ENCODE results near the gene ISOC1. TPM values are rescaled to one million over a fixed set of nuclear protein-coding genes. Genes with fewer than 3 reads are reported as not detected.

ISOC1 gene
- total RNA-seq, 2 donors from 2014 or later, result 23.4 to 25.9 TPM

GRCh38 chr5:129114539-129115193 lies 20.1 kb downstream of the ISOC1 start:
- Histone ChIP-seq H3K36me3 (replicated peaks in 1 of 2; ENCODE audit: insufficient read depth in 1 of 2, low read depth in 2 of 2) (no peaks in the 10 kb centered on the region), H3K9me3 (no peaks in the 10 kb centered on the region), H3K27me3 (no peaks in the 10 kb centered on the region), H3K4me3 (no peak overlapping the region), H3K27ac (no peak overlapping the region), H3K4me1 (no peaks in the 10 kb centered on the region)
- intact Hi-C loops (cut with DNase I), result no loop called here
- WGBS, 2 donors, result 91 to 92% methylated on average over 10 of the region's 10 CpGs
- DNase-seq (no peak), ATAC-seq (no peak)
- TF ChIP-seq POLR2A (IDR thresholded peaks at IDR 0.05), result no peak
- TF ChIP-seq CTCF (IDR thresholded peaks at IDR 0.05), result no peak

- no peaks in the 10 kb centered on the region for H3K36me3 ChIP-seq (replicated peaks in 1 of 2; ENCODE audit: insufficient read depth in 1 of 2, low read depth in 2 of 2)
- H3K9me3 ChIP-seq, result no peaks in the 10 kb centered on the region
- no peak overlapping the region for H3K4me3 ChIP-seq
- intact Hi-C loops (cut with DNase I), result no loop called here
- DNase-seq, result no peak
- no peaks in the 10 kb centered on the region for H3K4me1 ChIP-seq
- TF ChIP-seq POLR2A (IDR thresholded peaks at IDR 0.05) (no peak), CTCF (IDR thresholded peaks at IDR 0.05) (no peak)
- WGBS, 2 donors, result 63 to 77% methylated on average over 2 of the region's 2 CpGs
- no peak overlapping the region for H3K27ac ChIP-seq
- no peaks in the 10 kb centered on the region for H3K27me3 ChIP-seq
- ATAC-seq, result no peak
Observed at GRCh38 chr5:129115680-129116079, 21.1 kb downstream of the ISOC1 start.

- WGBS, 2 donors, result 80 to 82% methylated on average over 3 of the region's 3 CpGs
- DNase-seq (no peak), ATAC-seq (no peak)
- TF ChIP-seq POLR2A (IDR thresholded peaks at IDR 0.05), result no peak
- no peak for TF ChIP-seq CTCF (IDR thresholded peaks at IDR 0.05)
- Histone ChIP-seq H3K27ac (no peak overlapping the region), H3K4me1 (no peaks in the 10 kb centered on the region), H3K9me3 (no peaks in the 10 kb centered on the region), H3K4me3 (no peak overlapping the region), H3K27me3 (no peaks in the 10 kb centered on the region), H3K36me3 (replicated peaks in 1 of 2; ENCODE audit: insufficient read depth in 1 of 2, low read depth in 2 of 2) (no peaks in the 10 kb centered on the region)
- intact Hi-C loops (cut with DNase I), result no loop called here
Observed at GRCh38 chr5:129116797-129117196, 22.2 kb downstream of the ISOC1 start.

GRCh38 chr5:129118405-129118804 lies 23.9 kb downstream of the ISOC1 start:
- Histone ChIP-seq H3K36me3 (replicated peaks in 1 of 2; ENCODE audit: insufficient read depth in 1 of 2, low read depth in 2 of 2) (no peaks in the 10 kb centered on the region), H3K9me3 (no peaks in the 10 kb centered on the region), H3K27ac (no peak overlapping the region), H3K4me1 (no peaks in the 10 kb centered on the region), H3K27me3 (no peaks in the 10 kb centered on the region), H3K4me3 (no peak overlapping the region)
- DNase-seq (no peak), ATAC-seq (no peak)
- TF ChIP-seq CTCF (IDR thresholded peaks at IDR 0.05) (no peak), POLR2A (IDR thresholded peaks at IDR 0.05) (no peak)
- intact Hi-C loops (cut with DNase I), result no loop called here

GRCh38 chr5:129118826-129119225 lies 24.3 kb downstream of the ISOC1 start:
- no peaks in the 10 kb centered on the region for H3K27me3 ChIP-seq
- no peaks in the 10 kb centered on the region for H3K36me3 ChIP-seq (replicated peaks in 1 of 2; ENCODE audit: insufficient read depth in 1 of 2, low read depth in 2 of 2)
- intact Hi-C loops (cut with DNase I), result no loop called here
- H3K27ac ChIP-seq, result no peak overlapping the region
- TF ChIP-seq POLR2A (IDR thresholded peaks at IDR 0.05) (no peak), CTCF (IDR thresholded peaks at IDR 0.05) (no peak)
- WGBS, 2 donors, result 95 to 96% methylated on average over 2 of the region's 2 CpGs
- no peaks in the 10 kb centered on the region for H3K4me1 ChIP-seq
- no peaks in the 10 kb centered on the region for H3K9me3 ChIP-seq
- no peak overlapping the region for H3K4me3 ChIP-seq
- ATAC-seq, result no peak
- no peak for DNase-seq
